GM06990 (cell line): ENCODE results near the gene VAV1.

ENCODE experiments used
- DNase-seq: peaks from one replicate; pipeline ENCODE4 v3.0.0-alpha.2; 2011; ENCODE audit not compliant: insufficient read length; ENCODE audit errors: extremely low read depth
- H3K27me3 ChIP-seq: replicated peaks from 2 replicates; pipeline ENCODE4 v1.6.0; 2011; ENCODE audit warnings: low read length; ENCODE audit not compliant: control insufficient read depth, insufficient read depth
- H3K36me3 ChIP-seq: 2 replicates; pipeline ENCODE4 v1.5.1; 2011; ENCODE audit warnings: low read length; ENCODE audit not compliant: control insufficient read depth, insufficient read depth
- H3K4me3 ChIP-seq: replicated peaks from 2 replicates; pipeline ENCODE4 v1.5.1; 2011; ENCODE audit warnings: low read depth, mild to moderate bottlenecking, control low read depth, low read length
- TF ChIP-seq, protein P1 (sequence below): IDR thresholded peaks from 2 replicates; pipeline ENCODE4 v1.5.1; 2011; ENCODE audit warnings: low read length, control low read depth, mild to moderate bottlenecking, inconsistent platforms; ENCODE audit not compliant: insufficient read depth, poor library complexity, severe bottlenecking

The VAV1 gene

DNA sequence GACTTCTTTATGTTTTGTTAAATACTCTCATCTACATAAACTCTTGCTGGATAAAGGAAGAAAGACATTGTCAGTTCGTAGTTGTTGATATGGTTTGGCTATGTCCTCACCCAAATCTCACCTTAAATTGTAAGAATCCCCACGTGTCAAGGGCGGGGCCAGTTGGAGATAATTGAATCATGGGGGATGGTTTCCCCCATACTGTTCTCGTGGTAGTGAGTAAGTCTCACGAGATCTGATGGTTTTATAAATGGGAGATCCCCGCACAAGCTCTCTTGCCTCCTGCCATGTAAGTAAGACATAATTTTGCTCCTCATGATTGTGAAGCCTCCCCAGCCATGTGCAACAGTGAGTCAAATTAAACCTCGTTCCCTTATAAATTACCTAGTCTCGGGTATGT is 118.4 kb downstream of the VAV1 start:
- TF ChIP-seq, protein P1, sequence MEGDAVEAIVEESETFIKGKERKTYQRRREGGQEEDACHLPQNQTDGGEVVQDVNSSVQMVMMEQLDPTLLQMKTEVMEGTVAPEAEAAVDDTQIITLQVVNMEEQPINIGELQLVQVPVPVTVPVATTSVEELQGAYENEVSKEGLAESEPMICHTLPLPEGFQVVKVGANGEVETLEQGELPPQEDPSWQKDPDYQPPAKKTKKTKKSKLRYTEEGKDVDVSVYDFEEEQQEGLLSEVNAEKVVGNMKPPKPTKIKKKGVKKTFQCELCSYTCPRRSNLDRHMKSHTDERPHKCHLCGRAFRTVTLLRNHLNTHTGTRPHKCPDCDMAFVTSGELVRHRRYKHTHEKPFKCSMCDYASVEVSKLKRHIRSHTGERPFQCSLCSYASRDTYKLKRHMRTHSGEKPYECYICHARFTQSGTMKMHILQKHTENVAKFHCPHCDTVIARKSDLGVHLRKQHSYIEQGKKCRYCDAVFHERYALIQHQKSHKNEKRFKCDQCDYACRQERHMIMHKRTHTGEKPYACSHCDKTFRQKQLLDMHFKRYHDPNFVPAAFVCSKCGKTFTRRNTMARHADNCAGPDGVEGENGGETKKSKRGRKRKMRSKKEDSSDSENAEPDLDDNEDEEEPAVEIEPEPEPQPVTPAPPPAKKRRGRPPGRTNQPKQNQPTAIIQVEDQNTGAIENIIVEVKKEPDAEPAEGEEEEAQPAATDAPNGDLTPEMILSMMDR, result no peak
- no peak overlapping the region for H3K4me3 ChIP-seq
- H3K36me3 ChIP-seq, result no peaks in the 10 kb centered on the region
- DNase-seq, result no peak
- H3K27me3 ChIP-seq, result no peaks in the 10 kb centered on the region

DNA sequence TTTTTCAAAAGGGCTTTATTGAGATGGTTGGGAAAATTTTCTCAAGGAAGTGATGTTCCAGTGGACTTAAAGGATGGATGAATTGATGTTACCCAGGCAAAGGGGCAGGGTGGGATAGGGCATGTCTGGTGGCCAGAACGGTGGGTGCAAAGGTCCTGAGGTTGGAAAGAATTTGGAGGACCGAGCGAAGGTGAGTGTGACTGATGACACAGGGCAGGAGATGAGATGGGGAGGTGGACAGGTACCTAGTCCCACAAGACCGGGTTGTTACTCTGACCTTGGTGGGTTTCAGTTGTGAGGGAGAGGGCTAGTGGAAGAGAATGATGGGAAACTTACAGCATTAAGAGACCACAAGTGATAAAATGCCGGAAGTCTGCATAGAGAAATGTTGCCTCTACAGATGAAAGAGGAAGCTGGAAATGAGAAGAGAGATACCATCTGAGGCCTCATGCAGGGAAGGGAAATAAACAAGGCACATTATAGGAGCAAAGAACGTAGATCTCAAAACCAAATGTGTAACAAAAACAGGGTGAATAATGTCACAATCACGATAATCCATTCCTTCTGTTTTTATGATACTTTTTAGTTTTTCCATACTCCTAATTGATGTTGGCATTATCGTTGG is 119.4 kb downstream of the VAV1 start:
- DNase-seq, result no peak
- no peaks in the 10 kb centered on the region for H3K27me3 ChIP-seq
- H3K4me3 ChIP-seq, result no peak overlapping the region
- TF ChIP-seq, protein P1, result no peak
- no peaks in the 10 kb centered on the region for H3K36me3 ChIP-seq

DNA sequence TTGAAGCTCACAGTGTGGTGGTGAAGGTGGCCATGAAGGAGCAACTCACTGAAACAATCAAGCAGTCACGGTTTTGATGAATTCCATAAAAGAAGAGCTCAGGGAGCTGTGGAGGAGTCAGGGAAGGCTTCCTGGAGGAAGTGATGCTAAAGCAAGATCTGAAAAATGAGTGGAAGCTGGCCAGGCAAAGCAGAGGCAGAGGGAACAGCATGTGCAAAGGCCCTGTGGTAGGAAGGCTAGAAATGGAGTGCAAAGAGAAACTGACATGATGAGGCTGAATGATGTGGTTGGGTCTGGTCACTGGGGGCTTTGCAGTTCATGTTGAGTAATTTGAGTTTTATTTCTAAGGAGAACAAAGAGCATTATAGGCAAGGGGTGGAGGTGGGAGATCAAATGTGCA is 121.8 kb downstream of the VAV1 start:
- H3K4me3 ChIP-seq, result no peak overlapping the region
- DNase-seq, result no peak
- no peaks in the 10 kb centered on the region for H3K27me3 ChIP-seq
- TF ChIP-seq, protein P1, result no peak
- no peaks in the 10 kb centered on the region for H3K36me3 ChIP-seq

DNA sequence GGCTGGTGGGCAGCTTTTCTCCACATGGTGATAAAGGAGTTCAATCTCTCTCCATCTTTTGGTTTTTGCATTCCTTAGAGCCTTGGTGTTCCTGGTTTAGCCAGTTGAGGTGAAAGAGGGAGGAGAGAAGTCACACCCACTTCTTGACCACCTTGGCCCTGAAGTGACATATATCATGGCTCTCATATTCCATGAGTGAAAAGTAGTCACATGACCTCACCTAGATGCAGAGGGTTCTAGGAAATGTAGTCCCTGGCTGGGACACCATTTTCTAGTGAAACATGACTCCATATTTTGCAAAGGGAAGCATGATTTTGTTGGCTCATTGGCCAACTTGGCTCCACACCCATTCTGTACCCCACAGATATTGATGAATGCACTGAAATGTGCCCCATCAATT is 130.9 kb downstream of the VAV1 start:
- H3K4me3 ChIP-seq, result no peak overlapping the region
- H3K36me3 ChIP-seq, result no peaks in the 10 kb centered on the region
- no peak for DNase-seq
- TF ChIP-seq, protein P1, result no peak
- no peaks in the 10 kb centered on the region for H3K27me3 ChIP-seq

DNA sequence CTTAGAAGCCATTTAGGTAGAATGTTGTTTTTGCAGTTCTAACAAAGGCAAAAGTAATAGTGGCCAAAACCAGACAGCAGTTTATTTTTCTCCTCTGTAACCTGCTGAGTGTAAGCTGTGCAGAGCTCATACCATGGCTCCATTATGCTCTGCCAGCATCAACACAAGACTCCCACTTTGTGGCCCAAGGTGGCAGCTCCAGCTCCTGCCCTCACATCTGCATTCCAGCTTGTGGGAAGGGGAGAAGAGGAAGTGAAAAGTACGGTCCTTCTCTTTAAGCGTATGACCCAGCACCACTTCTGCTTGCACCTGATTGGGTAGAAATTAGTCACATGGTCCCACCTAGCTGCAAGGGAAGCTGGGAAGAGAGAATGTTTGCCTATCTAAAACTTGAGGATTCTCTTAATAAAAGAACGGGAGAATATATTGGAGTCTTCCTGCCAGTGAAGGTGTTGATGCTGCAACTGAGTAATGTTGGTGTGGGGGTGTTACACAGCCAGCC is 134.1 kb downstream of the VAV1 start:
- Histone ChIP-seq H3K27me3 (no peaks in the 10 kb centered on the region), H3K36me3 (no peaks in the 10 kb centered on the region), H3K4me3 (no peak overlapping the region)
- no peak for DNase-seq
- TF ChIP-seq, protein P1, result no peak
